ENCODE data around the gene COL16A1. TPM values are rescaled to one million over a fixed set of nuclear protein-coding genes. Genes with fewer than 3 reads are reported as not detected.

COL16A1 gene
- total RNA-seq, 1 experiment from 2014 or later, result 6.2 TPM

DNA sequence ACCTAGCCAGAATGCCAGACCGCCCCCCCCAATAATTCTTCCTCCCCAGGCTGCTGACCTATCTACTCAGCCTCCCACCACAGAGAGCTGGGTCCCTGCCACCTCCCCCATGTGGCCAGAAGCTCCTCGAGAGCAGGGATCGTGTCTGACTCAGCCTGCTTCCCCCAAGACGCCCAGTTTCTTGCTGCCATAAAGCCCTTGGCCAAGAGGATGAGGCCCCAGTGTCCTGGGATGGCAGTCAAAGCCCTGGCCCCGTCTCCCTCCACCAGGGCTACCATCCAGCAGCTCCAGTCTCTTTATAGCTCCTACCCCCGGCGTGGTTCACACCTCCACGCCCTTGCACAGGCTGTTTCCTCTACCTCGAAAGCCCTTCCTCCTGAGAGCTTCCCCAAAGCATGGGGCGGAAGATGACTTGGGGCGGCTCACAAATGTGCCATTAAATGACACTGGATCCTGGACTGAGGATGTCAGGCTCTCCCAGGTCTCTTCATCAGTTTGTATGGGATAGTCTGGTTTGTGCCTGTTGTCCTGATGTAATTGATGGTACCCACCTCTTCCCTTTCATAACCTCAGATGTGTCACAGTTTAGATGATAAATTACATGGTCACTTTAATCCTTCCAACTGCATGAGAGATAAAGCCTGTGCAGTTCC is 47.2 kb upstream of the COL16A1 start:
- Mint-ChIP-seq H3K4me1 (peaks cover 45 to 46% of the 10 kb centered on the region in 2 experiments), H3K4me3 (peak overlapping the region in 1 of 2 experiments; percentile 21; a peak in 1 of 5 replicates), H3K27ac (peak overlapping the region in 2 of 3 experiments; percentile 34 to 68; a peak in 2 of 7 replicates), H3K36me3 (ENCODE audit: insufficient read depth in 1 of 3, low read depth in 3 of 3) (no peaks in the 10 kb centered on the region; a peak in 1 of 7 replicates), H3K27me3 (ENCODE audit: low read depth) (0 out of 2 replicates have a peak, but pooled peaks cover 2% of the 10 kb centered on the region), H3K9me3 (no peaks in the 10 kb centered on the region; a peak in 1 of 5 replicates)
- Histone ChIP-seq H3K9me3 (ENCODE audit: control insufficient read depth, low read depth, low read length) (no peaks in the 10 kb centered on the region), H2BK15ac (ENCODE audit: low read depth, low read length) (no peak overlapping the region), H3K27me3 (ENCODE audit: insufficient read depth, low read length) (no peaks in the 10 kb centered on the region), H4K8ac (replicated peaks; ENCODE audit: insufficient read length, low read depth, low read length) (no peak overlapping the region), H2BK5ac (ENCODE audit: insufficient read length, low read length) (no peak overlapping the region), H2AFZ (ENCODE audit: low read length) (no peak overlapping the region), H3K14ac (ENCODE audit: insufficient read depth, low read length) (no peak overlapping the region; the same call in 1 of the 2 replicates), H3K18ac (ENCODE audit: insufficient read length, low read depth, low read length) (no peak overlapping the region), H2BK20ac (ENCODE audit: low read depth, low read length, poor library complexity, severe bottlenecking) (no peak overlapping the region), H2AK5ac (ENCODE audit: insufficient read length, low read length) (no peak overlapping the region), H3K4me1 (ENCODE audit: insufficient read depth, low read length) (peaks cover 7% of the 10 kb centered on the region; the same call in 1 of the 2 replicates), H3K79me1 (ENCODE audit: insufficient read depth, low read depth, low read length, poor library complexity, severe bottlenecking) (no peaks in the 10 kb centered on the region), H4K20me1 (ENCODE audit: control insufficient read depth, insufficient read depth, insufficient read length) (no peaks in the 10 kb centered on the region), H3T11ph (ENCODE audit: low read length) (no peak overlapping the region), H3K79me2 (ENCODE audit: insufficient read depth, low read length) (no peaks in the 10 kb centered on the region), H3K23ac (ENCODE audit: insufficient read length, low read depth, low read length) (no peak overlapping the region), H3K23me2 (ENCODE audit: insufficient read length, low read depth, low read length, poor library complexity, severe bottlenecking) (no peaks in the 10 kb centered on the region), H3K27ac (ENCODE audit: insufficient read length, low read depth, low read length) (no peak overlapping the region), H4K91ac (ENCODE audit: insufficient read length, low read depth, low read length) (no peak overlapping the region), H3K4me2 (ENCODE audit: insufficient read depth, insufficient read length, low read length) (no peak overlapping the region), H3K9ac (ENCODE audit: extremely low read depth, insufficient read length, low read length) (no peak overlapping the region), H3K56ac (ENCODE audit: insufficient read length, low read depth, low read length) (no peak overlapping the region), H3K4ac (ENCODE audit: low read depth, low read length) (no peak overlapping the region), H2BK12ac (ENCODE audit: insufficient read length, low read depth, low read length) (no peak overlapping the region), H2BK120ac (ENCODE audit: low read depth, low read length, poor library complexity, severe bottlenecking) (no peak overlapping the region), H4K5ac (ENCODE audit: insufficient read length, low read depth, low read length) (no peak overlapping the region)
- TF ChIP-seq, protein P1, sequence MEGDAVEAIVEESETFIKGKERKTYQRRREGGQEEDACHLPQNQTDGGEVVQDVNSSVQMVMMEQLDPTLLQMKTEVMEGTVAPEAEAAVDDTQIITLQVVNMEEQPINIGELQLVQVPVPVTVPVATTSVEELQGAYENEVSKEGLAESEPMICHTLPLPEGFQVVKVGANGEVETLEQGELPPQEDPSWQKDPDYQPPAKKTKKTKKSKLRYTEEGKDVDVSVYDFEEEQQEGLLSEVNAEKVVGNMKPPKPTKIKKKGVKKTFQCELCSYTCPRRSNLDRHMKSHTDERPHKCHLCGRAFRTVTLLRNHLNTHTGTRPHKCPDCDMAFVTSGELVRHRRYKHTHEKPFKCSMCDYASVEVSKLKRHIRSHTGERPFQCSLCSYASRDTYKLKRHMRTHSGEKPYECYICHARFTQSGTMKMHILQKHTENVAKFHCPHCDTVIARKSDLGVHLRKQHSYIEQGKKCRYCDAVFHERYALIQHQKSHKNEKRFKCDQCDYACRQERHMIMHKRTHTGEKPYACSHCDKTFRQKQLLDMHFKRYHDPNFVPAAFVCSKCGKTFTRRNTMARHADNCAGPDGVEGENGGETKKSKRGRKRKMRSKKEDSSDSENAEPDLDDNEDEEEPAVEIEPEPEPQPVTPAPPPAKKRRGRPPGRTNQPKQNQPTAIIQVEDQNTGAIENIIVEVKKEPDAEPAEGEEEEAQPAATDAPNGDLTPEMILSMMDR (conservative IDR thresholded peaks at IDR 0.05), result no peak
- DNase-seq, result no peak
- no CpG with 5 or more reads among the region's 11 CpGs for WGBS (ENCODE audit: extremely low coverage, insufficient read length, low lambda C conversion rate)

Measured in H9 (cell line).